IPS DF 6.9 (cell line): ENCODE results near the gene STYXL1.
A peak's percentile ranks its signal among the peaks of the same experiment; 100 is the strongest.

ENCODE experiments used
- DNase-seq: peaks from one replicate; pipeline ENCODE4 v3.0.0-alpha.2; 2013; ENCODE audit warnings: low read depth, low spot score
- H3K27ac ChIP-seq: one replicate; pipeline ENCODE4 v1.5.1; 2013; ENCODE audit warnings: low read length, control low read depth
- H3K27me3 ChIP-seq: 2 replicates; pipeline ENCODE4 v1.6.1; 2013; ENCODE audit warnings: mild to moderate bottlenecking, low read length; ENCODE audit not compliant: control insufficient read depth, insufficient read depth
- H3K36me3 ChIP-seq: 2 replicates; pipeline ENCODE4 v1.6.1; 2013; ENCODE audit warnings: low read length; ENCODE audit not compliant: control insufficient read depth, insufficient read depth
- H3K4me1 ChIP-seq: 2 replicates; pipeline ENCODE4 v1.6.1; 2013; ENCODE audit warnings: low read length; ENCODE audit not compliant: control insufficient read depth, insufficient read depth
- H3K4me3 ChIP-seq: 2 replicates; pipeline ENCODE4 v1.5.1; 2013; ENCODE audit warnings: mild to moderate bottlenecking, low read length
- H3K9me3 ChIP-seq: 2 replicates; pipeline ENCODE4 v1.6.1; 2013; ENCODE audit warnings: low read length, inconsistent platforms; ENCODE audit not compliant: control insufficient read depth, insufficient read depth
- WGBS: extraction: QIAGEN DNeasy Blood & Tissue Kit; methylation state at CpG from one replicate; pipeline ENCODE4 v1.1.7; 2013; ENCODE audit warnings: mixed read lengths, missing lambda C conversion rate; ENCODE audit not compliant: insufficient read length, insufficient coverage; 5-methylcytosine and 5-hydroxymethylcytosine counted together

STYXL1 gene

GRCh38 chr7:75995052-75995471 is 52.7 kb downstream of the STYXL1 start:
- H3K4me3 ChIP-seq, result no peak overlapping the region; the same call in 1 of the 2 replicates
- no CpG with 5 or more reads among the region's 11 CpGs for WGBS
- no peaks in the 10 kb centered on the region for H3K9me3 ChIP-seq
- H3K27me3 ChIP-seq, result no peaks in the 10 kb centered on the region
- H3K27ac ChIP-seq, result no peak overlapping the region
- no peak for DNase-seq
- no peaks in the 10 kb centered on the region for H3K36me3 ChIP-seq
- H3K4me1 ChIP-seq, result peaks cover 4% of the 10 kb centered on the region; the same call in 1 of the 2 replicates

- Histone ChIP-seq H3K9me3 (no peaks in the 10 kb centered on the region), H3K27ac (no peak within 1 kb of the TSS), H3K4me1 (peaks cover 9% of the 10 kb centered on the region), H3K4me3 (peak within 1 kb of the TSS; percentile 47), H3K27me3 (no peaks in the 10 kb centered on the region), H3K36me3 (no peaks in the 10 kb centered on the region)
- peak; percentile 75 for DNase-seq
- no CpG with 5 or more reads among the region's 51 CpGs for WGBS
Measured at GRCh38 chr7:75994388-75995051, 53.3 kb downstream of the STYXL1 start, which contains the start of gene TMEM120A. Gene TMEM120A, minus strand, starts transcription at chr7:75994595. Its CDS starts 25 bp downstream, at chr7:75994570.

- DNase-seq, result no peak
- Histone ChIP-seq H3K4me3 (peak overlapping the region; percentile 47), H3K27ac (no peak overlapping the region), H3K4me1 (peaks cover 14% of the 10 kb centered on the region), H3K36me3 (no peaks in the 10 kb centered on the region), H3K27me3 (no peaks in the 10 kb centered on the region), H3K9me3 (no peaks in the 10 kb centered on the region)
- WGBS, result no CpG with 5 or more reads among the region's 40 CpGs
Measured at GRCh38 chr7:75993689-75994387, 54.0 kb downstream of the STYXL1 start.

DNA sequence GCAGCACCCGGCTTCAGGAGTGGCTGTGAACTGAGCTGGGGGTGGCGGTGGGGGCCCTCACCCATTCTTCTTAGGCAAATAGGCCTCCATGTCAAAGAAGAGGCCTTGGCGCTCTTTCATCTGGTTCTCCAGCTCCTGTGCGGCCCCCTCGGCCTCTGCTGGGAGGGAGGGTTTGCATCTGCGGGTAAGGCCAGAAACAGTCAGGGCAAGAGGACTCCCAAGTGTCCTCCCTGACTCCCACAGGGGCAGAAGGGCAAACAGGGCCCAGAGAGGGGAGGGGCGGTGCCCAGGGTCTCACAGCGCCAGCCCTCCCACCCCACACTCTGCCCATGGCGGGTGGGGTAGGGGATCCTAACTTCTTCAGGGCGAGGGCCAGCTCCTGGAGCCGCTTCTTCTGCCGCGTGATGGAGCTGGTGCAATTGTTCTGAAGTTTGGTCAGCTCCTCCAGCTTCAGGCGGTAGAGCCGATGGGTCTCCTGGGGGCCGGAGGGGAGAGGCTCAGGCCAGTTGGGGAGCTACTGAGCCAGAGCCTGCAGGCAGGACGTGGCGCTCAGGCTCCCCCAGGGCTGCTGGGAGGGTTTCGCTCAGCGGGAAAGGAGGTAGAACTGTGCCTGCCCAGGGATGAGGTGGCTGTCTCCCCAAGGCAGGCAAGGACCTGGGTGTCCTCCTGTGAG is 55.6 kb downstream of the STYXL1 start:
- no peaks in the 10 kb centered on the region for H3K27me3 ChIP-seq
- DNase-seq, result no peak
- peaks cover 5% of the 10 kb centered on the region; the same call in 1 of the 2 replicates for H3K36me3 ChIP-seq
- H3K9me3 ChIP-seq, result no peaks in the 10 kb centered on the region
- no CpG with 5 or more reads among the region's 20 CpGs for WGBS
- peaks cover 14% of the 10 kb centered on the region for H3K4me1 ChIP-seq
- no peak overlapping the region for H3K4me3 ChIP-seq
- no peak overlapping the region for H3K27ac ChIP-seq

- H3K4me1 ChIP-seq, result peaks cover 14% of the 10 kb centered on the region
- H3K4me3 ChIP-seq, result no peak overlapping the region
- no peaks in the 10 kb centered on the region for H3K9me3 ChIP-seq
- no peaks in the 10 kb centered on the region for H3K27me3 ChIP-seq
- no CpG with 5 or more reads among the region's 9 CpGs for WGBS
- no peak for DNase-seq
- peaks cover 9% of the 10 kb centered on the region; the same call in 1 of the 2 replicates for H3K36me3 ChIP-seq
- no peak overlapping the region for H3K27ac ChIP-seq
Measured at GRCh38 chr7:75991531-75992082, 56.2 kb downstream of the STYXL1 start.

DNA sequence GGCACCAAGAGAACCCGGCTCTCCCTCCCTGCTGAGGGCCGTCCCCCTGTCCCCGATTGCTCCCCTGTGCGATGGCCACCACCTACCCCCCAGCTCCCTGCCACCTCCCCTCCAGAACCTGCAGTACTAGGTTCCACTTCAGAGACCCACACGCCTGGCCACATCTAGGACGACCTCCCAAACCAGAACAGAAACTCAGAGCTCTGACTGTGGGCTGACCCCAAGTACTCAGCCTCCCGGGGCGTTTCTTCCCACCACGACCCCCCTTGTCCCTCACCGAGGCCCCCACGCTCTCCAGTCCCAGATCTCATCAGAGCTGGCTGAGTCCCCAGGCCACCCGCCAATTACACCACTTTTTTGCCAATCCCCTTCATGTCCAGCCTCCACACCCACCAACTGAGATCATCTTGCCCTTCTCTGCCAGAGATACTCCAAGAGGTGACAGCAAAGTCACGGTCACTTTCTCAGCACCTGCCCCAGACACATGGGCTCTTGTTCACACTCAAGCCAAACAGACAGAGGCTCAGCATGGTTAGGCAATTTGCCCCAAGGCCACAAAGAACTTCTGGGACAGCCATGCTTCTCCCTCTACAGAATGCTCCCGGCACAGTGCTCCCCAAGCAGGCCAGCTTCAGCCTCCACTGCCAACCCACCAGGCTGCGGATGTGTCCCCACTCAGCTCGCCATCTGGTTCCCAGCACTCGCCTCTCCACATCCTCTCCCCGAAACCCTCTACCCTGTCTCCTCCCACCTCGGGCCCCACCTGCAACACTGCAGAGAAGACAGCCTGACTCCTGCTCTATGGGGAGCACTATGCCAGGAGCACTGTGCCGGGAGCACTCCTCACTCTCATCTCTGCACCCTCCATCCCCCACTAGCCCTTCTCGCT is 58.1 kb downstream of the STYXL1 start:
- Histone ChIP-seq H3K27me3 (no peaks in the 10 kb centered on the region), H3K4me1 (peaks cover 14% of the 10 kb centered on the region), H3K36me3 (peaks cover 26% of the 10 kb centered on the region), H3K27ac (no peak overlapping the region), H3K9me3 (no peaks in the 10 kb centered on the region), H3K4me3 (no peak overlapping the region)
- no CpG with 5 or more reads among the region's 21 CpGs for WGBS
- DNase-seq, result no peak

GRCh38 chr7:75988568-75989499 is 59.0 kb downstream of the STYXL1 start:
- no peaks in the 10 kb centered on the region for H3K9me3 ChIP-seq
- H3K36me3 ChIP-seq, result peaks cover 32% of the 10 kb centered on the region
- WGBS, result no CpG with 5 or more reads among the region's 31 CpGs
- H3K27me3 ChIP-seq, result no peaks in the 10 kb centered on the region
- H3K27ac ChIP-seq, result no peak overlapping the region
- no peak overlapping the region for H3K4me3 ChIP-seq
- no peak for DNase-seq
- H3K4me1 ChIP-seq, result peaks cover 14% of the 10 kb centered on the region

GRCh38 chr7:75987805-75988567 is 59.8 kb downstream of the STYXL1 start:
- no CpG with 5 or more reads among the region's 30 CpGs for WGBS
- H3K4me3 ChIP-seq, result no peak overlapping the region
- peaks cover 37% of the 10 kb centered on the region for H3K36me3 ChIP-seq
- no peak for DNase-seq
- peaks cover 14% of the 10 kb centered on the region for H3K4me1 ChIP-seq
- no peaks in the 10 kb centered on the region for H3K27me3 ChIP-seq
- H3K9me3 ChIP-seq, result no peaks in the 10 kb centered on the region
- no peak overlapping the region for H3K27ac ChIP-seq
